ENCODE data around the gene RBL2. TPM values are rescaled to one million over a fixed set of nuclear protein-coding genes. Genes with fewer than 3 reads are reported as not detected.
"Not testable (repeated sequence)": the region's sequence is repeated elsewhere in the genome, so short reads cannot be mapped to it uniquely, and the experiment has no call there.

RBL2 gene, protein sequence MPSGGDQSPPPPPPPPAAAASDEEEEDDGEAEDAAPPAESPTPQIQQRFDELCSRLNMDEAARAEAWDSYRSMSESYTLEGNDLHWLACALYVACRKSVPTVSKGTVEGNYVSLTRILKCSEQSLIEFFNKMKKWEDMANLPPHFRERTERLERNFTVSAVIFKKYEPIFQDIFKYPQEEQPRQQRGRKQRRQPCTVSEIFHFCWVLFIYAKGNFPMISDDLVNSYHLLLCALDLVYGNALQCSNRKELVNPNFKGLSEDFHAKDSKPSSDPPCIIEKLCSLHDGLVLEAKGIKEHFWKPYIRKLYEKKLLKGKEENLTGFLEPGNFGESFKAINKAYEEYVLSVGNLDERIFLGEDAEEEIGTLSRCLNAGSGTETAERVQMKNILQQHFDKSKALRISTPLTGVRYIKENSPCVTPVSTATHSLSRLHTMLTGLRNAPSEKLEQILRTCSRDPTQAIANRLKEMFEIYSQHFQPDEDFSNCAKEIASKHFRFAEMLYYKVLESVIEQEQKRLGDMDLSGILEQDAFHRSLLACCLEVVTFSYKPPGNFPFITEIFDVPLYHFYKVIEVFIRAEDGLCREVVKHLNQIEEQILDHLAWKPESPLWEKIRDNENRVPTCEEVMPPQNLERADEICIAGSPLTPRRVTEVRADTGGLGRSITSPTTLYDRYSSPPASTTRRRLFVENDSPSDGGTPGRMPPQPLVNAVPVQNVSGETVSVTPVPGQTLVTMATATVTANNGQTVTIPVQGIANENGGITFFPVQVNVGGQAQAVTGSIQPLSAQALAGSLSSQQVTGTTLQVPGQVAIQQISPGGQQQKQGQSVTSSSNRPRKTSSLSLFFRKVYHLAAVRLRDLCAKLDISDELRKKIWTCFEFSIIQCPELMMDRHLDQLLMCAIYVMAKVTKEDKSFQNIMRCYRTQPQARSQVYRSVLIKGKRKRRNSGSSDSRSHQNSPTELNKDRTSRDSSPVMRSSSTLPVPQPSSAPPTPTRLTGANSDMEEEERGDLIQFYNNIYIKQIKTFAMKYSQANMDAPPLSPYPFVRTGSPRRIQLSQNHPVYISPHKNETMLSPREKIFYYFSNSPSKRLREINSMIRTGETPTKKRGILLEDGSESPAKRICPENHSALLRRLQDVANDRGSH
- total RNA-seq (10 to 100 TPM; 43.1 to 47.4 (median 45.4) TPM), polyA plus RNA-seq (26.2 TPM)
- long read RNA-seq, donor 1, full-length matches to known transcripts: 57 of 200 reads
- long read RNA-seq, donor 1, partial matches to known transcripts: 123 of 200 reads
- long read RNA-seq, donor 1, other reads (novel, unspliced or antisense): 20 of 200 reads
- long read RNA-seq, donor 2, full-length matches to known transcripts: 42 of 63 reads
- long read RNA-seq, donor 2, partial matches to known transcripts: 12 of 63 reads
- long read RNA-seq, donor 2, other reads (novel, unspliced or antisense): 9 of 63 reads
- long read RNA-seq, donor 3, full-length matches to known transcripts: 132 of 334 reads
- long read RNA-seq, donor 3, partial matches to known transcripts: 162 of 334 reads
- long read RNA-seq, donor 3, other reads (novel, unspliced or antisense): 40 of 334 reads
- long read RNA-seq, donor 4, full-length matches to known transcripts: 42 of 67 reads
- long read RNA-seq, donor 4, partial matches to known transcripts: 9 of 67 reads
- long read RNA-seq, donor 4, other reads (novel, unspliced or antisense): 16 of 67 reads

GRCh38 chr16:53434377-53435065, at the start of gene RBL2:
RBL2 (plus strand) TSS chr16:53434471; CDS start chr16:53434557, 86 bp downstream.
- Histone ChIP-seq H3K27ac (ENCODE audit: low read length) (peak within 1 kb of the TSS; percentile 62), H3K9me3 (ENCODE audit: control insufficient read depth, low read length) (no peaks in the 10 kb centered on the region), H3K4me3 (ENCODE audit: low read length) (peak within 1 kb of the TSS; percentile 80), H3K27me3 (ENCODE audit: control insufficient read depth, insufficient read depth) (no peaks in the 10 kb centered on the region), H3K4me1 (ENCODE audit: control insufficient read depth, insufficient read depth, low read length) (no peaks in the 10 kb centered on the region)
- under 1% methylated on average over 89 of the region's 89 CpGs for WGBS
- DNase-seq (peak; percentile 88 to 95 (median 95)), ATAC-seq (peak; percentile 96)
- intact Hi-C loops (cut with DNase I): loop anchor here in 1 of 4 donors (10.0 kb wide), 1 partner anchor 270 kb away; the partner anchor contains the start of genes FTO and RPGRIP1L

GRCh38 chr16:53384610-53385009, 49.7 kb upstream of the RBL2 start:
- intact Hi-C loops (cut with DNase I): not testable (repeated sequence)

GRCh38 chr16:53404959-53405358, 29.3 kb upstream of the RBL2 start:
- H3K9me3 ChIP-seq (ENCODE audit: control insufficient read depth, low read length): no peaks in the 10 kb centered on the region
- DNase-seq: no peak
- no peaks in the 10 kb centered on the region for H3K4me1 ChIP-seq (ENCODE audit: control insufficient read depth, insufficient read depth, low read length)
- intact Hi-C loops (cut with DNase I): no loop called here
- H3K4me3 ChIP-seq (ENCODE audit: low read length): no peak overlapping the region
- H3K27me3 ChIP-seq (ENCODE audit: control insufficient read depth, insufficient read depth): no peaks in the 10 kb centered on the region
- WGBS: 36% methylated on average over 2 of the region's 2 CpGs
- H3K27ac ChIP-seq (ENCODE audit: low read length): no peak overlapping the region
- no peak for ATAC-seq

More at GRCh38 chr16:53384610-53385009, 49.7 kb upstream of the RBL2 start:
- H3K27me3 ChIP-seq (ENCODE audit: control insufficient read depth, insufficient read depth); ATAC-seq; H3K9me3 ChIP-seq (ENCODE audit: control insufficient read depth, low read length); H3K27ac ChIP-seq (ENCODE audit: low read length); H3K4me1 ChIP-seq (ENCODE audit: control insufficient read depth, insufficient read depth, low read length); H3K4me3 ChIP-seq (ENCODE audit: low read length); DNase-seq: not testable (repeated sequence)
- 86% methylated on average over 8 of the region's 8 CpGs for WGBS

GRCh38 chr16:53412549-53412948, 21.7 kb upstream of the RBL2 start:
- H3K4me1 ChIP-seq (ENCODE audit: control insufficient read depth, insufficient read depth, low read length): no peaks in the 10 kb centered on the region

GRCh38 chr16:53413864-53414263, 20.4 kb upstream of the RBL2 start:
- H3K27ac ChIP-seq (ENCODE audit: low read length): no peak overlapping the region
- no peak overlapping the region for H3K4me3 ChIP-seq (ENCODE audit: low read length)
- intact Hi-C loops (cut with DNase I): no loop called here
- H3K4me1 ChIP-seq (ENCODE audit: control insufficient read depth, insufficient read depth, low read length): no peaks in the 10 kb centered on the region
- DNase-seq: no peak
- no peaks in the 10 kb centered on the region for H3K27me3 ChIP-seq (ENCODE audit: control insufficient read depth, insufficient read depth)
- 95% methylated on average over 18 of the region's 18 CpGs for WGBS
- ATAC-seq: no peak
- H3K9me3 ChIP-seq (ENCODE audit: control insufficient read depth, low read length): no peaks in the 10 kb centered on the region

More at GRCh38 chr16:53412549-53412948, 21.7 kb upstream of the RBL2 start:
- 96% methylated on average over 18 of the region's 18 CpGs for WGBS
- Histone ChIP-seq H3K9me3 (ENCODE audit: control insufficient read depth, low read length) (no peaks in the 10 kb centered on the region), H3K4me3 (ENCODE audit: low read length) (no peak overlapping the region), H3K27me3 (ENCODE audit: control insufficient read depth, insufficient read depth) (no peaks in the 10 kb centered on the region), H3K27ac (ENCODE audit: low read length) (no peak overlapping the region)
- ATAC-seq (no peak), DNase-seq (no peak)
- intact Hi-C loops (cut with DNase I): no loop called here

DNA sequence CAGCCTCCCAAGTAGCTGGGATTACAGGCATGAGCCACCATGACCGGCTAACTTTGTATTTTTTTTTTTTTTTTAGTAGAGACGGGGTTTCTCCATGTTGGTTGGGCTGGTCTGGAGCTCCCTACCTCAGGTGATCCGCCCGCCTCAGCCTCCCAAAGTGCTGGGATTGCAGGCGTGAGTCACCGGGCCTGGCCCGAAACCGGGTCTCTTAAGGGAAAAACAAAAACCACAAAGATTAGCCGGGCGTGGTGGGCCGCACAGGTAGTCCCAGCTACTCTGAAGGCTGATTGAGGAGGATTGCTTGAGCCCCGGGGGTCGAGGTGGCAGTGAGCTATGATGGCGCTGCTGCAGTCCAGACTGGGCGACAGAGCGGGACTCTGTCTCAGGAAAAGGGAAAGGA, 19.9 kb upstream of the RBL2 start:
- intact Hi-C loops (cut with DNase I): no loop called here
- Histone ChIP-seq H3K4me3 (ENCODE audit: low read length) (no peak overlapping the region), H3K27ac (ENCODE audit: low read length) (no peak overlapping the region), H3K27me3 (ENCODE audit: control insufficient read depth, insufficient read depth) (no peaks in the 10 kb centered on the region), H3K4me1 (ENCODE audit: control insufficient read depth, insufficient read depth, low read length) (no peaks in the 10 kb centered on the region), H3K9me3 (ENCODE audit: control insufficient read depth, low read length) (no peaks in the 10 kb centered on the region)
- ATAC-seq: no peak
- 92% methylated on average over 16 of the region's 16 CpGs for WGBS
- no peak for DNase-seq

DNA sequence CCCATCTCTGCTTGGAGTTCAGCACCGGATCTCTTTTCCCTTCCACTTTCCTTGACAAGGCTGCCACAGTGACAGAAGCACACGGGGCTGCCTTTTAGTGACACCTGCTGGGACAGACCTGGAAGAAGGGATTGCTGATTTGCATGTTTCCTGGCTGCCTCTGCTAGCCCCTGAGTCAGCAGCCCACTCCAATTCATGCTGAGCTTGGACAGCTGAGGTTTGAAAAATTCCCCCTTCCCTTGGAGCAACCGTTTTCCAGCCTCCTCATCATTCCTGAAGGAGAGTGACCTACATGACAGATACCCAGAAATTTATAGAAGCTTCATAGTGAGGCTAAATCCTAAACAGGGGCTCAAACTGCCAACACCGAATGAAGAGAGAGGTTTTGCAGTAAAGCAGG, 18.8 kb upstream of the RBL2 start:
- DNase-seq (no peak), ATAC-seq (no peak)
- Histone ChIP-seq H3K27ac (ENCODE audit: low read length) (no peak overlapping the region), H3K4me3 (ENCODE audit: low read length) (no peak overlapping the region), H3K4me1 (ENCODE audit: control insufficient read depth, insufficient read depth, low read length) (no peaks in the 10 kb centered on the region), H3K9me3 (ENCODE audit: control insufficient read depth, low read length) (no peaks in the 10 kb centered on the region), H3K27me3 (ENCODE audit: control insufficient read depth, insufficient read depth) (no peaks in the 10 kb centered on the region)
- 21% methylated on average over 4 of the region's 4 CpGs for WGBS
- intact Hi-C loops (cut with DNase I): no loop called here

GRCh38 chr16:53417011-53417410, 17.3 kb upstream of the RBL2 start:
- no peak overlapping the region for H3K27ac ChIP-seq (ENCODE audit: low read length)
- WGBS: 70% methylated on average over 4 of the region's 4 CpGs
- no peak for ATAC-seq
- H3K4me3 ChIP-seq (ENCODE audit: low read length): no peak overlapping the region
- intact Hi-C loops (cut with DNase I): no loop called here
- no peaks in the 10 kb centered on the region for H3K27me3 ChIP-seq (ENCODE audit: control insufficient read depth, insufficient read depth)
- no peaks in the 10 kb centered on the region for H3K9me3 ChIP-seq (ENCODE audit: control insufficient read depth, low read length)
- no peaks in the 10 kb centered on the region for H3K4me1 ChIP-seq (ENCODE audit: control insufficient read depth, insufficient read depth, low read length)
- no peak for DNase-seq

GRCh38 chr16:53417976-53418375, 16.3 kb upstream of the RBL2 start:
- H3K4me1 ChIP-seq (ENCODE audit: control insufficient read depth, insufficient read depth, low read length): no peaks in the 10 kb centered on the region
- H3K27me3 ChIP-seq (ENCODE audit: control insufficient read depth, insufficient read depth): no peaks in the 10 kb centered on the region
- no peaks in the 10 kb centered on the region for H3K9me3 ChIP-seq (ENCODE audit: control insufficient read depth, low read length)
- DNase-seq (no peak), ATAC-seq (no peak)
- no peak overlapping the region for H3K27ac ChIP-seq (ENCODE audit: low read length)
- intact Hi-C loops (cut with DNase I): no loop called here
- H3K4me3 ChIP-seq (ENCODE audit: low read length): no peak overlapping the region
- WGBS: 95% methylated on average over 7 of the region's 7 CpGs

DNA sequence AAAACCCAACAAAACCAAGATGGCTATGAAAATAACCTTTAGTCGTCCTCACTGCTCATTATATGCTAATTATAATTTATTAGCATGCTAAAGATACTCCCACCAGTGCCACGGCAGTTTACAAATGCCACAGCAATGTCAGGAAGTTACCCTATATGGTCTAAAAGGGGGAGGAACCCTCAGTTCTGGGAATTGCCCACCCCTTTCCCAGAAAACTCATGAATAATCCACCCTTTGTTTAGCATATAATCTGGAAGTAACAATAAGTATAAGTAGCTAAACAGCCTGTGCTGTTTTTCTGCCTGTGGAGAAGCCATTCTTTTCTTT, 14.9 kb upstream of the RBL2 start:
- ATAC-seq; H3K9me3 ChIP-seq (ENCODE audit: control insufficient read depth, low read length); intact Hi-C loops (cut with DNase I); H3K4me3 ChIP-seq (ENCODE audit: low read length); DNase-seq; H3K27ac ChIP-seq (ENCODE audit: low read length); H3K4me1 ChIP-seq (ENCODE audit: control insufficient read depth, insufficient read depth, low read length); H3K27me3 ChIP-seq (ENCODE audit: control insufficient read depth, insufficient read depth): not testable (repeated sequence)
- WGBS: 38% methylated on average over 2 of the region's 2 CpGs
